Epidermal melanocyte (primary cell): ENCODE measurements around the gene IKZF4.
"Not testable (repeated sequence)": the region's sequence is repeated elsewhere in the genome, so short reads cannot be mapped to it uniquely, and the experiment has no call there.

ENCODE experiments used
- DNase-seq: peaks from one replicate; pipeline ENCODE4 v3.0.0; 2011; ENCODE audit warnings: low spot score; ENCODE audit not compliant: insufficient read length

Gene IKZF4

GRCh38 chr12:55999522-55999921, 21.3 kb upstream of the IKZF4 start:
- DNase-seq, result not testable (repeated sequence)

DNA sequence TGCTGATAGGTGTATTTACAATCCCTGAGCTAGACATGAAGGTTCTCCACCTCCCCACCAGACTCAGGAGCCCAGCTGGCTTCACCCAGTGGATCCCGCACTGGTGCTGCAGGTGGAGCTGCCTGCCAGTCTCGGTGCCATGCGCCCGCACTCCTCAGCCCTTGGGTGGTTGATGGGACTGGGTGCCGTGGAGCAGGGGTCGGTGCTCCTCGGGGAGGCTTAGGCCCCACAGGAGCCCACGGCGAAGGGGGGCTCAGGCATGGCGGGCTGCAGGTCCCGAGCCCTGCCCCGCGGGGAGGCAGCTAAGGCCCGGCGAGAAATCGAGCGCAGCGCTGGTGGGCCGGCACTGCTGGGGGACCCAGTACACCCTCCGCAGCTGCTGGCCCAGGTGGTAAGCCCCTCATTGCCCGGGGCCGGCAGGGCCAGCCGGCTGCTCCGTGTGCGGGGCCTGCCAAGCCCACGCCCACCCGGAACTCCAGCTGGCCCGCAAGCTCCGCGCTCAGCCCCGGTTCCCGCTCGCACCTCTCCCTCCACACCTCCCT, 20.8 kb upstream of the IKZF4 start:
- DNase-seq, result not testable (repeated sequence)

DNA sequence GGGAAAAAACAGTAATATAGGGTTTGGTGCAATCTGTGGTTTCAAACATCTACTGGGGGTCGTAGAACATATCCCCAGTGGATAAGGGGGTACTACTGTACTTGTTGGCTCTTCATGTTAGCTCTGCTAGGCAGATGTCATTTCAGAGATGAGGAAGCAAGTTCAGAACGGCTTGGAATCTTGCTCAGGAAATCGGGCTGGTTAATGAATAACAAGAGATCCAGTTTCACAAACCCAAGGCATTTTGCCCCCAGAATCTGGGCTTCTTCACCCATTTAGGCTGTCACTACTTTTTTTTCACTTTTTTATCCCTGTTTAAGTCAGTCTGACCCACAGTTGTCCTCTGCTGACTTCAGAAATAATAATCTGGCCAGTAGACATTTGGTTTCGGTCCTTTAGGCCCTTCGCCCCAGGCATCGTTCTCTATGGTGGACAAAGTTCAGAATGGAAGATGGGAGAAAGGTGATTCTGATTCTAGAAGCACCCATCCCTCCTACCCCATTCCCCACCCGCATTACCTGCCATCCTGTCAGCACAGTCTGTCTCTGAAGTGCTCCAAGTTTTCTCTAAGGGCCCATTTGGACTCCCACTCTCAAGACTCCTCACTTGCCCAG, 19.2 kb upstream of the IKZF4 start:
- no peak for DNase-seq

GRCh38 chr12:56003376-56003775, 17.5 kb upstream of the IKZF4 start:
- DNase-seq, result not testable (repeated sequence)

- no peak for DNase-seq
These were observed 16.6 kb upstream of the IKZF4 start for GRCh38 chr12:56004211-56004610.

DNA sequence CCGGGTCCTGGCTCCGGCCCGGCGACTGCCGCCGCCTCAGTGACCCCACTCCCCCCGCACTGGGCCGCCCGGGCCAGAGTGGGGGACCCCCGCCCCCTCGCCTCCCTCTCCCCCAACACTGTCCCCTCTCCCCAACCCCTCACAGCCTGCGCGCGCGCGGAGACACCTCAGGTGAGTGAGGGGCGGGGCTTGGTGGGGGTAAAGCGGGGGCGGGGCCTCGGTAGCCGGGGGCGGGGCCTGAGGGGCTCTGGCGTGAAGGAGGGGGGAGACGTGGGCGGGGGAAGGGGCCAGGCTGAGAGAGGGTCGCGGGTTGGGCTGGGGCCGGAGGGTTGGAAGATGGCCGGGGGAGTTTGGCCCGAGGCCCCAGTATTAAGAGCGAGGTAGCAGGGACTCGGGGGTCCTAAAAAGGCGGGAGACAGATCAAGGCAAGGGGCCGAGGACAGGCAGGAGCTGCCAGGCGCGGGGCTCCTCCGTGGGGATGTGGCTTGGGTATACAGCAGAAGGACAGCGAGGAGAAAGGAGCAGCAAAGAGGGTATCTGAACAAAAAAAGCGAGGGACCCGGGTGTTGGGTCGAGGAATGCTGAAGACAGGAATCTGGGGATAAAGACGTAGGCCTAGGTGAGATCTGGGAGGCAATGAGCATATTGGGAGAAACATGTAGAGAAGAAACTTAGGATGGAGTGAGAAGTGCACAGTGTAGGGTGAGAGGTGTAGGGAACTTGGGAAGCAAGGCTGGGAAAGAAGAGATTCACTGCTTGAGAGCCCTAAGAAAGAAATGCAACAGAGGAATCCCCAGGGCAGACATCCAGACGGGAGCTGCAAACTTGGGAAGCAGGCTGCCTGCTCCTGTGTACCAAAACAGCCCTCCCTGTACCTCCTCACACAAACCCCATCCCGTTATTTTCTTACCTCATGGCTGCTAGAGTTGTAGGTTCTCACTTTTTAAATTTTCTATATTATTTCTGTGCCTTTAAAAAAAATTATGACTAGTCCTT, 13.0 kb upstream of the IKZF4 start:
- DNase-seq, result peak; percentile 54

DNA sequence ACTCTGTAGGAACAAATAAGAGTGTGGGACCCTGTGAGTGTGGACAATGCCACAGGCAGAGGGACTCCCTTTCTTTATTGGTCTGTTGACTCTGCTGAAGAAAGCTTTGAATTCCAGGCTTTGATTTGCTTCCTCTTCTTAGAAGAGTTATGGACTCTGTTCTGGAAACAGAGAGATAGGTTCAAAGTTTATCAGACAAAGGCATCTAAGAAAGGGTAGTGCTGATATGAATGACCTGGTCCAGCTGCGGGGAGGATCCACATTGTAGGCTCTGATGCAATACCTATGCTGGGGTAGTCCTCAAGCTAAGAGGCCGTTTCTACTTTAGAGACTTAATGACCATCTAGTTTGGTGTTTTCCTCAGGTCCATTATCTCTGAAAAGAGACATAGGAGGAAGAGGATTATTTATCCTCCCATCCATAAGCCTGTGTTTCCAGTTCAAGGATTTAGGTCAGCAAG, 10.7 kb upstream of the IKZF4 start:
- no peak for DNase-seq

GRCh38 chr12:56011509-56012090, 9.2 kb upstream of the IKZF4 start:
- DNase-seq, result no peak

- DNase-seq, result no peak
These were observed 7.4 kb upstream of the IKZF4 start for GRCh38 chr12:56013482-56013881.

GRCh38 chr12:56014205-56014604, 6.6 kb upstream of the IKZF4 start:
- DNase-seq, result no peak

GRCh38 chr12:56017181-56017580, 3.7 kb upstream of the IKZF4 start:
- no peak for DNase-seq

- no peak for DNase-seq
These were observed 2.5 kb upstream of the IKZF4 start for GRCh38 chr12:56018356-56018755.

- DNase-seq, result no peak
These were observed 1.1 kb downstream of the IKZF4 start for GRCh38 chr12:56021889-56022497.

DNA sequence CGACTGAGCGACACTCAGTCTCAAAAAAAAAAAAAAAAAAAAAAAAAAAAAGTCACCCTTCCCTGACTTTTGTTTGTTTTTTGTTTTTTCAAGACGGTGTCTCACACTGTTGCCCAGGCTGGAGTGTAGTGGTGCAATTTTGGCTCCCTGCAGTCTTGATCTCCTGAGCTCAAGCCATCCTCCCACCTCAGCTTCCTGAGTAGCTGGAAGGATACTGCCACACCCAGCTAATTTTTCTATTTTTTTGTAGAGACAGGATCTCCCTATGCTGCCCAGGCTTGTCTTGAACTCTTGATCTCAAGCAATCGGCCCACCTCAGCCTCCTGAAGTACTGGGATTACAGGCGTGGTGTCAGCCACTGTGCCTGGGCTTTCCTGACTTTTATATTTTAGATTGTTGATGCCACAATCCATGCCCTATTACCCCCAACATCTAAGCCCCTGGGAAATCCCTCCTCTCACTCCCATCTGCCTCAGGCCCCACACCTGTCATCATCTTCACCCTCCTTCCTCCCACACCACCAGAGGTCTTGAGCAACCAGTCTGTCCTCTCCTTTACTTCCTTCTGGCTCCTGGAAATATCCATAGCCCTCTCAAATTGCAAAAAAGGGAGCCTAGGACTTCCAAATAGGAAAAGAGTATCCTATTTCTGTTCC, 7.8 kb downstream of the IKZF4 start:
- DNase-seq, result no peak

DNA sequence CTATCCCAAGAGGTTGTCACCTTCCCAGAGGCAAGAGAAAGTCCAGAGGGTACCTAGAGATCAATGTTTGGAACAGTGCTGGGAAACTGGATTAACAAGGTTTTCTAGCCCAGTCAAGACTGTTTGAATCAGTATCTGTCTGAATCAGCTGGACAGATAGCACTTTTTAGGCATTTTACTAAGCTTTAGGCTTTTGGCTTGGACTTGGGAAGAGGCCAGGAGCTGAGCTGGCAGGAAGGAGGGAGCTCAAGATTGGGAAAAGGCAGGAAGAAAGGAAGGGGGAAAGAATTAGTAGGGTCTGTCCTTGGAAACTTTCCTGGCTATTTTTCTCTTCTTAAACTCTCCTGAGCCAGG, 8.3 kb downstream of the IKZF4 start:
- no peak for DNase-seq

DNA sequence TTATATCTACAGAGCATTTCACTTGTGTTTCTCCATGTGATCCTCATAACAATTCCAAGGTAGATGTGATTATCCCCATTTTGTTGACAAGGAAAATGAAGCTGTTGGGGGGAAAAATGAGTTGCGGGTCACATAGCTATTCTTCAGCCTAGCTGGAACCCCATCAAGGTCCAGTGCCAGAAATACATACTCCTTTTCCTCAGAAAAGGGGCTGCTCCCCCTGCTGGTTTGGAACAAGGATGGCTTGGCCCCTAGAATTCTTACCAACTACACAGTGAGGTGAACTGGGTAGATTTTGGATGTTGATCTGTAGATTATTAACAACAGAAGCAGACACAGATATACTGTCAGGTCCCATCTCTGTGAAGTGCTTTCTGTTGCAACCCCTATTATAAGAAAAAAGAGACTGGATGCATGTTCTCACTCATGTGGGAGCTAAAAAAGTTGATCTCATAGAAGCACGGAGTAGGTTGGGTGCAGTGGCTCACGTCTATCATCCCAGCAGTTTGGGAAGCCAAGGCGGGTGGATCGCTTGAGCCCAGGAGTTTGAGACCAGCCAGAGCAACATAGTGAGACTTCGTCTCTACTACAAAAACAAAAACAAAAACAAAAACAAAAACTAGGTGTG, 8.9 kb downstream of the IKZF4 start:
- peak; percentile 74 for DNase-seq

DNA sequence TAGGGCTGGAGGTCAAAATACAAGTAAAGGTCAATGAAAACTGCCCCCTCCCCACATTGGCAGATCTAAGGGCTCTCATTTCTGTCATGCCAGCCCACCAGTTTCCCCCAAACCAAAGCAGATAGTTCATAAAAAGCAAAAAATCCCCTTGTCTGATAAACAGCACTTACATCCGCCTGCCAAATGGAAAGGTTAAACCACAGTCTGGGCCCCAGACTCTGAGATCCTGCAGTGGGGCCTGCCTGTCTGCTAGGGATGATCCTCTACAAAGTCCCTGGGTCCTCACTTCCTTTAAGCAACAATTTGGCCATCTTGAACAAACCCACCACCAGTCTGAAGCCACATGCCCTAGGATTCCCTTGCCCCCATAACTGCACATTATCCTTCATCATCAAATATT, 11.1 kb downstream of the IKZF4 start:
- no peak for DNase-seq

- DNase-seq, result no peak
These were observed 13.9 kb downstream of the IKZF4 start for GRCh38 chr12:56034586-56035332.

DNA sequence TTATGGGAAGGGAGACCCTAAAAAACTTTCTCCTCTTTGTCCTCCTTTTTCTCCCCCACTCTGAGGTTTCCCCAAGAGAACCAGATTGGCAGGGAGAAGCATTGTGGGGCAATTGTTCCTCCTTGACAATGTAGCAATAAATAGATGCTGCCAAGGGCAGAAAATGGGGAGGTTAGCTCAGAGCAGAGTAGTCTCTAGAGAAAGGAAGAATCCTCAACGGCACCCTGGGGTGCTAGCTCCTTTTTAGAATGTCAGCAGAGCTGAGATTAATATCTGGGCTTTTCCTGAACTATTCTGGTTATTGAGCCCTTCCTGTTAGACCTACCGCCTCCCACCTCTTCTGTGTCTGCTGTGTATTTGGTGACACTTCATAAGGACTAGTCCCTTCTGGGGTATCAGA, 16.3 kb downstream of the IKZF4 start:
- DNase-seq, result no peak
